Stimulated activated naive CD4-positive, alpha-beta T cell treated with Interleukin-2 at 50 U/mL for 16 hours (primary cell): Measurements from ENCODE around the gene RABGAP1L.
"Not testable (repeated sequence)": the region's sequence is repeated elsewhere in the genome, so short reads cannot be mapped to it uniquely, and the experiment has no call there.

Experiments
- DNase-seq: peaks from one replicate; lab custom pipeline; 2025; lab: John Stamatoyannopoulos, UW

The RABGAP1L gene

DNA sequence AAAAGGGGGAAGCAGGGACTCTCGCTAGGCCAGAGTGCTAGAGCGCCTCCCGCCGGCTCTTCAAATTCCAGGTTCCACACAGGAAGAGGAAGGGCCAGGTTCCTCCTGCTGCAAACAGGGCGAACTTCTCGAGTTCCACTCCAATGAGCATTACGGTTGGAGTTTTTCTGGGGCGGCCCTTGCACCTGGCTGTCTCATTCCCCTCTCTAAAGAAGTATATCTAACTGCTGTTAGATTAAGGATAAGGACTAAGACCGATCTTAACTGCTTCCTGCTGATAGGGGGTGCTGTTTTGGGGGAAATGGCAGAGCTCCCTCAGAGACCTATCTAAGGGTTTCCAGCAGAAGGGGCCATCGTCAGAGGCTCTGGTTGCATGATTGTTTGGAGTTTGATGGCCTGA, 138.0 kb downstream of the RABGAP1L start:
- DNase-seq = no peak

DNA sequence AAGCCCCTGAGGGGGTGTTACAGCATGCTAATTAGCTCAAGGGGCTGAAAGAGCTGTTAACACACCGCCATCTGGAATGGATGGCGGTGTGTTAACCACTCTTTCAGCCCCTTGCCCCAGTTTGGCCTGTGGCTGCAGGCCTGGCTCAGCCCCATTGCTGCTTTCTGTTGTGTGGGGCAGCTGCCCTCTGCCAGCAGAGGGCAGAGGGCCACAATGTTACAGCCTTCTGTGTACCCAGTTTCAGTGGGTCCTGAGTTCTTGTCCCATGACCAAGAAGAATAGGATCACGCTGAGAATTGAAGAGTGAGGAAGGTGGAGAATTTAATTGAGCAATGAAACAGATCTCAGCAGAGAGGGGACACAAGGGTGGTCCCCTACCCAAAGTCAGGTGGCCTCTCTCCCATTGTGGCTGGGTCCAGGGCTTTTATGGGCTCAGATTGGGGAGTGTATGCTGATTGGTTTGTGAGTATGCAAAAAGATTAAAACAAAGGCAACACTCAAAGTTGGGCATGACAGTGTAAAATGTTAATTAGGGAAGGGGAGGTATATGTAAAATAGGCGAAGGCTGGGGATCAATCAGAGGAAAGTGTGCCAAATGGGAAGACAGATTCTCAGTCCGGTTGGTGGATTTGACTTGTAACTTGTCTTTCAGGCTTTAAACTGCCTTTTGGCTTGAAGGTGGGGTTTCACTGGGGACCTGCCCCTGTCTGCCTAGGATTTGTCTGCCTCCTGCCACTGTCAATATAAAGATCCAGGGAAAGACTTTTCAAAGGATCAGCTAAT, 142.2 kb downstream of the RABGAP1L start:
- DNase-seq = no peak

DNA sequence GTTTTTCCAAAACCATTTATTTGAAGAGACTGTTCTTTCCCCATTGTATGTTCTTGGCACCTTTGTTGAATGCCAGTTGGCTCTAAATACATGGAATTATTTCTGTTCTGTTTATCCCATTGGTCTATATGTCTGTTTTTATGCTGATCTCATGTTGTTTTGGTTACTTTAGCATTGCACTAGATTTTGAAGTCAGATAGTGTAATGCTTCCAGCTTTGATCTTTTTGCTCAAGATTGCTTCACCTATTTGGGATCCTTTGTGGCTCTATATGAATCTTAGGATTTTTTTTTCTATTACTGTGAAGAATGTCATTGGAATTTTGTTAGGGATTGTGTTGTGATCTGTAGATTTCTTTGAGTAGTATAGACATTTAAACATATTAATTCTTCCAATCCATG, 149.3 kb downstream of the RABGAP1L start:
- DNase-seq = no peak

DNA sequence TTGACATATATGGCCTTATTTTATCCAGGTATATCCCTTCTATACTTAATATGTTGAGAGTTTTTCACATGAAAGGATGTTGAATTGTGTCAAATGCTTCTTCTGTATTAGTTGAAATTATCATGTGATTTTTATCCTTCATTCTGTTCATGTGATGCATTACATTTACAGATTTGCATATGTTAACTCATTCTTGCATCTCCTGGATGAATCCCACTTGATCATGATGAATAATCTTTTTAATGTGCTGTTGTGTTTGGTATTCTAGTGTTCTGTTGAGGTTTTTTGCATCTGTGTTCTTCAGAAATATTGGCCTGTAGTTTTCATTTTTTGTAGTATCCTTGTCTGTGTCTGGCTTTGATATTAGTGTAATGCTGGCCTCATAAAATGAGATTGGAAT, 150.2 kb downstream of the RABGAP1L start:
- DNase-seq = no peak

DNA sequence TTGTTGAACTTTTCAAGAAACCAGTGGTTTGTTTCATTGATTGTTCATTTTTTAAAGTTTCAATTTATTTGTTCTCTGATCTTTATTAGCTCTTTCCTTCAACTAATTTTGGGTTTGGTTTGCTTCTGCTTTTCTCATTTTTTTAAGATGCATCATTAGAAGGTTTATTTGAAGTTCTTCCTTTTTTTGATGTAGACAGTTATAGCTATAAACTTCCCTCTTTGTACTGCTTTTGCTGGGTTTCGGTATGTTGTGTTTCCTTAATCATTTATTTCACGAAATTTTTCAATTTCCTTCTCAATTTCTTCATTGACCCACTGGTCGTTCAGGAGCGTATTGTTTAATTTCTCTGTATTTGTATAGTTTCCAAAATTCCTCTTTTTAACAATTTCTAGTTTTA, 155.1 kb downstream of the RABGAP1L start:
- no peak for DNase-seq

DNA sequence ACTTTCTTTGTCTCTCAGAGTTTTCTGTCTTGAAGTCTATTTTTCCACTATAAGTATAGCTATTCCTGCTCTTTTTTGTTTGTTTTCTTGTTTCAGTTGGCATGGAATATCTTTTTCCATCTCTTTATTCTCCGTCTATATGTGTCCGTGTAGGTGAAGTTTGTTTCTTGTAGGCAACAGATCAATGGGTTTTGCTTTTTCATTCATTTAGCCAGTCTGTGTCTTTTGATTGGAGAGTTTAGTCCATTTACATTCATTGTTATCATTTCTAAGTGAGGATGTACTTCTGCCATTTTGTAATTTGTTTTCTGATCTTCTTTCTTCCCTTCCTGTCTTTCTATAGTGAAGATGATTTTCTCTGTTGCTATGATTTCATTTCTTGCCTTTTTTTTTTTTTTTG, 155.9 kb downstream of the RABGAP1L start:
- DNase-seq = no peak

DNA sequence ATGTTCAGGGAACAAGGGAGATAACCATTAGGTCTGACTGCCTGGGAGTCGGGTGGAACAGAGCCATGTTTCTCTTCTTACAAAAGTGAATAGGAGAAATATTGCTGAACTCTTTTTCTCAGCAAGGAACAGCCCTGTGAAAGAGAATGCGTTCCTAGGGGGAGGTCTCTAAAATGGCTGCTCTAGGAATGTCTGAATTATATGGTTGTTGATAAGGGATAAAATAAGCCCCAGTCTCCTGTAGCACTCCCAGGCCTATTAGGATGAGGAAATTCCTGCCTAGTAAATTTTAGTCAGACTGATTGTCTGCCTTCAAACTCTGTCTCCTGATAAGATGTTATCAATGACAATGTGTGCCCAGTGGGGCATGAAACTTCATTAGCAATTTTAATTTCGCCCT, 161.6 kb downstream of the RABGAP1L start:
- not testable (repeated sequence) for DNase-seq

DNA sequence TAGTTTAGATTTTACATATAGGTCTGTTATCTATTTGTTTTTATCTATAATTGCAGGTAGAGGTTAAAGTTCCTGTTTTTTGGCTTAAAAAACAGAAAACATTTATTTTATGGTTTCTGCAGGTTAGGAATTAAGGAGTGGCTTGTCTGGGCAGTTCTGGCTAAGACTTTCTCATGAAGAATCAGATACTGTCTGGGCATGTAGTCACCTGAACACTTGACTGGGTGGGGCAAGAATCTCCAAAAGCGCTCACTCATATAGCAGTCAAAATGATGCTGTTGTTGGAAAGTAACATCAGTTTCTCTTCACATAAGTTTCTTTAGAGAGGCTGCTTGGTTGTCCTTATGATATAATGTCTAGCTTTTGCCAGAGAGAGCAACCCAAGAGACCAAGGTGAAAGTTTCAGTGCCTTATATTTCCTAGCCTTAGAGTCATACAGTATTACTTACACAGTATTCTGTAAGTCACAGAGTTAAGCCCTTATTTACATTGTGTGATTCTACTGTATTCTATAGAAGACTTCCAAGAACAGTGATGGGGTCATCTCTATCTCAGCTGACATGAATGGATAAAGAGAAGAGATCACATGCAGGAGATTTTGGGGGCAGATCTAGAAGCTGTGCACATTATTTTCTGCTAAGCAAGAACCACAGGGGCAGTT, 163.0 kb downstream of the RABGAP1L start:
- DNase-seq = no peak

DNA sequence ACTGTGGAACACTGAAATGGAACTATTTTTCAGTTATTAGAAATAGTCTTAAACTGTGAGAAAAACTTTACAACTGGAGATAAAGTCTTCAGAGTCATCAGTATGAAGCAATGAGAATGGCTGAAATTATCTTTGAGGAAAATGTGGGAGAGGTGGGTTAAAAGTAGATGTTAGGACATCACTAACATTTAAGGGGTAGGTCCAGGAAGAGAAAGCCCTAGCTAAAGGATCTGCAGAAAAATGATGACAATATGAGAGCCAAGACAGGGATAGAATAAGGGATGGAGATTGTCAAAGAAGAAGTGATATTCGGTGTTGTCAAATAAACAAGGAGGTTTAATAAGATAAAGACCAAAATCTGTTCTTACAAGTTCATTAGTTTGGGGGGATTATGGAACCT, 165.2 kb downstream of the RABGAP1L start:
- no peak for DNase-seq

DNA sequence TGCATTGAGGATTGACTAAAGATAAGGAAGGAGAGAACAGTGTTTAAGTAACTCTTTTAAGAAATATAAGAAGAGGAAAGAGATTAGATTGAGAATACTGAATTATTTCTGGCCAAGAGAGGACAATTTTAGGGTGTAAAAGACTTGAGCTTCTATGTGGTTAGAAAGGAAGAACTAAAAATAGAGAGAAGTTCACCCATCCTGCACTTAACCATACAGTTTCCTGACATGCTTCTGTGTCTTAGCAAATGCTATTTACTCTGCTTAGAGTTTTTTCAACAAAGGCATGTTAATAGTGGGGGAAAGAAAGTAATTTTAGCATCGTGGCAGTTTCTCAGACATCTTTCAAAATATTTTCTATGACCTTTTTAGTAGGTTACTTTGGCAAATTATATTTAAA, 165.6 kb downstream of the RABGAP1L start:
- DNase-seq = no peak

DNA sequence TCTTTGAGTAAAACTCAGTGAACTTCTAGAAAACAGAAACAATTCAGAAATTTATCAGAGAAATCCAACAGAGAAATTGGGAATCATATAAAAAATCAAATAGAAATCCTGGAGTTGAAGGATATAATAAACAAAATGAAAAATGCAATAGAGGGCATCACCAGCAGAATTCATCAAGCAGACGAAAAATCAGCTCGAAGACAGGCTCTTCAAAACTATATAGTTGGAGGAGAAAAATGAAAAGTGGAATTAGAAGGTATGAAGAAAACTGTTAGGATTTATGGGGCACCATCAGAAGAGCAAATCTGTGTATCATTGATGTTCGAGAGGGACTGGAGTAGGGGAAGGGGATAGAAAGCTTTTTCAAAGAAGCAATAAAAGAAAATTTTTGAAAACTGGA, 167.0 kb downstream of the RABGAP1L start:
- DNase-seq = no peak

DNA sequence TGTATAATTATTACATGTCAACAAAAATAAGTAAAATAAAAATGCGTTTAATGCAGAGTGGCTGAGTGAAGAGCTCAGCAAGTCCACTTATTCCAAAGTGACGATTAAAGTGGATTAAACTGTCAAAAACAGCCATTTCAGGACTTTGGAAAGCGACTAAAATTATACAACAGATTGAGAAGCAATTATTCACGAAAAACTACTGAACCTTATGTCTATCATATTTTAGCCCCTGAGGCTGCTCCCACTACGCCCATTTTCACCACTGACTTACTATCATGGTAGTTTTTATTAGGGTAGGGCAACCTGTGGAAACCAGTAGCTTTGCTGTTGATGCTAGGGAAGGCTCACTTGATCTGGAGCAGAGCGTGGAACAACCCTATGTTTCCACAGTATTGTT, 174.1 kb downstream of the RABGAP1L start:
- no peak for DNase-seq

DNA sequence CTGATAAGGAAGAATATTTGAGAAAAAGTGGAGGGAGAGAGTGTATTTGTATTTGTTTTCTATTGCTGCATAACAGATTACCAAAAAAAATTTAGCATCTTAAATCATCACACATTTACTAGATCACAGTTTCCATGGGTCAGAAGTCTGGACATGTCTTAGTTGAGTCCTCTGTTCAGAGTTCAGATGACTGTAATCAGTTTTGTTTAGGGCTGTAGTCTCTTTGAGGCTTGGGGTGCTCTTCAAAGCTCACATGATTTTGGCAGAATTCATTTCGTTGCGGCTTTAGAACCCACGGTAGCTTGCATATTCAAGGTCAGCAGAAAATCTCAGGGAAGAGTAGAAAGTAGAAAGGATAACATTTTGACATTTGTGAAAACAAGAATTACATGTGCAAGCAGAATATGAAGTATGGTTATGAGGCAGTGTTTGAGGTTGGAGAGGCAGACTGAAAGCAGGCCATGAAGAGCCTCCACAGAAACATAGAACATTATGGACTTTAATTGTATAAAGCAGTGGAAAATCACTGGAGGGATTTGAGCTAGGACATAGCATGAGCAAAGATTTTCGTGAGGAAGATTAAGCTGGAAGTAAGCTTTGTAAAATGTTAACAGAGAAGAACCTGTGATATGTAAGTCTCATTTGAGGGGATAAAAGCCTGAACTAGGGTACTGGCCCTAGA, 177.8 kb downstream of the RABGAP1L start:
- DNase-seq = no peak

DNA sequence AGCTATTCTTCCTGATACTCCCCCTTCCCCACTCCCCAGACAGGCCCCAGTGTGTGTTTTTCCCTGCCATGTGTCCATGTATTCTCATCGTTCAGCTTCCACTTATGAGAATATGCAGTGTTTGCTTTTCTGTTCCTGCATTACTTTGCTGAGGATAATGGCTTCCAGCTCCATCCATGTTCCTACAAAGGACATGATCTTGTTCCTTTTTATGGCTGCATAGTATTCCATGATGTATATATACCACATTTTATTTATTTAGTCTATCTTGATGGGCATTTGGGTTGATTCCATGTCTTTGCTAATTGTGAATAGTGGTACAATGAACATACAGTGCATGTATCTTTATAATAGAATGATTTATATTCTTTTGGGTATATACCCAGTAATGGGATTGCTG, 181.1 kb downstream of the RABGAP1L start:
- DNase-seq = not testable (repeated sequence)

DNA sequence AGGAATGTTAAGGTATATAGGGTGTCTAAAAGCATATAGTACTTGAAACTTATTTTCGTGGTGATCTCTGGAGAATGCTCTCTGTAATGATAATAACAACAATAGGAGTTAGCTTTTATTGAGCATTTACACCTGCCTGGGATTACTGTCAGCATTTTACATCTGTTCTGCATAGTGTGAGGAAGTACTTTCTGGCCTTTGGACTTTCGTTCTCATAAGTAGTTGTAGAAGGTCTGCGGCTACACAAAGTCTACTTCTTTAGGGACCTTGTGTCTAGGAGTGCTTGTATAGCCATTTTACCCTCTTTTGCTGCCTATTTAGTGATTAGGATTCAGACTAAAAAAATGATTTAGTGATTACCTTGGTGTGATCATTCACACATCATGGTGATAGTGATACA, 184.8 kb downstream of the RABGAP1L start:
- DNase-seq = no peak

DNA sequence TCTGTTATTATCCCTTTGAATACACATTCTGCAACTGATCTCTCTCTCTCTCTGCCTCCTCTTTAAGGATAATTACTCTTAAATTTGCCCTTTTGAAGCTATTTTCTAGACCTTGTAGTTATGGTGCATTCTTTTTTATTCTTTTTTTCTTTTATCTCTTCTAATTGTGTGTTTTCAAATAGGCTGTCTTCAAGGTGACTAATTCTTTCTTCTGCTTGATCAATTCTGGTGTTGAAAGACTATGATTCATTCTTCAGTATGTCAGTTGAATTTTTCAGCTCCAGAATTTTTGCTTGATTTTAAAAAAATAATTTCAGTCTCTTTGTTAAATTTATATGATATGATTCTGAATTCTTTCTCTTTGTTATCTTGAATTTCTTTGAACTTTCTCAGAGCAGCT, 192.8 kb downstream of the RABGAP1L start:
- no peak for DNase-seq

DNA sequence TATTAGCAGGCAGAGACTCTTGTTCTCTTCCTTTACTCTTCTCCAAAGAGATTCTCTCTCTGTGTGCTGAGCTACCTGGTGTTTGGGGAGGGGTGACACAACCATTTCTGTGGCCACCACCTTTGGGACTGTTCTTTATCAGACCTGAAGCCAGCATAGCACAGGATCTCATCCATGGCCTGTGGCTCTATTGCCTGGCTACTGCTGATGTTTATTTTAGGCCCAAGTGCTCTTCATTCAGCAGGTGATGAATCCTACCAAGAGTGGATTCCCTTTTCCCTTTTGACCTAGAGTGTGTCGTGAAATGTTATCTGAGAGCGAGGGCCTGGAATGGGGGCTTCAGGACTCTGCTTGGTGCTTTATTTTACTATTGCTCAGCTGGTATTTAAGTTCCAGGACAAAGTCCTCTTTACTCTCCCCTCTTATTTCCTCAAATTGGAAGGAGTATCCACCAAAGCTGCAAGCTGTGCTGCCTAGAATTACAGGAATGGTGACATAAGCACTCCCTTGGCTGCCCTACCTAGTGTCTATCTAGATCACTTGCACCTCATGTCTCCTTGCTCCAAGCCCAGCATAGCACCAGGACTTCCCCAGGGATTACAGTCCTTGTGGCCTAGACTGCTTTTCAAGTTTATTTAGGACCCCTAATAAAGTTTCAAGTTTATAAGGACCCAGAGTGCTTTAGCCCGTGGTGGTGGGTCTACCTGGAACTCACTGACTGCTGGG, 193.7 kb downstream of the RABGAP1L start:
- no peak for DNase-seq

DNA sequence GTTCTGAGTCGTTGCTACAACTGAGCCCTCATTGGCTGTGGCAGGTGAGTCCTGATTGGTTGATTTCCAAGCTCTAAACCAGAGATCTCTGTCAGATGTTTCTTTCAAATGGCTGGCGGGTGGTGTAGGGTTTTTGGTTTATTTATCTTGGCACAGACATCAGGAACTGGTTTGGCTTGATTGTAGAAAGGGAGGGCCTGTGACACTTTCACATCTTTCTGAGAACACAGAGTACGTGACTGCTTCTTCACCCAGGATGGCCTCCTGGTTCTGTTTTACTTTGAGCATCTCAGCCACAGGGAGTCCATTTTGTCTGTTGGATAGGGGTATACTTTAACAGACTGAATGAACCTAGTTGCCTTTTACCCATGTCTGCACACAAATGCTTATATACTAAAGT, 199.0 kb downstream of the RABGAP1L start:
- DNase-seq = no peak

DNA sequence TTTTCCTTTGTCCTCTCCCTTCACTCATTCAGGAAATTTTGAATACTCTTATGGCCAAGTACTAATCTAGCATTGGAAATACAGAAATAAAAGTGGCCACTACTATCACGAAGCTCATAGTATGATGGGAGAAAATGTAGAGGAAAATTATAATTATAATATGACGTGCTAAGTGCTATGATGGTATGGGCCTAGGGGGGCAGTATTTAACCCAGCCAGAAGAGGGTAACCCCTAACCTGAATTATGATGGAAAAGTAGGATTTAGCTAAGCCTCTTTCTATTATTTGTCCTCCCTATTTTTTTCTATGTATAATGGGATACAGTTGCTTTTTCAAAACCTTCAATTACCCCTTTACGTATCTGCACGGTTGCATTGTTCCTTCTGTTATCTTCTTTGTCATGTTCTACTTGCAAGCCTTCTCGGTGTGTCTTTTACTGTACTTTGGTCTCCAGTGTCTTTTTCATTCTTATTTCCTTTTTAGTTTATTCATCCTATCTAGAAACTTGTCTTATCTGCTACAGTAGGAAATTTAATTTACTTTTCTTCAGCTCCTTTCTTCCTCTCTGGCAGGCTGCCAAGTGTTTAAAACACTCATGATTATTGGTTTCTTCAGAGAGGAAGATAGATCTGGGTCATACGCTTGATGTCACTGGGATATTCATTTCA, 199.6 kb downstream of the RABGAP1L start:
- no peak for DNase-seq

DNA sequence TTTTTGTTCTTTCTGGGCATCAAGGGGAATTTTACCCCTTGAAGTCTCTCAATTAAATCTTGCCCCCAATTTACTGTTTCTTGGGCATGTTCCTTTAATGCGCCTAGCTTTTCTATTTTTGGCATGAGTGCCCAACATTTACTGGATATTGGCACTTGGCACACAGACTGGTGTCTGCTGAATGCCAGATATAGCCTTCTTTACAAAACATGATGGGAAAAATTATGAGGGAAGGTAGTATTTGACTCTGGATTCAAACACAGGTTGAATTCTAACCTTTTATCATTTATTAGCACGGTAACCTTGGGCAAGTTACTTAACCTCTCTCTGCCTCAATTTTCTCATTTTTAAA, 200.1 kb downstream of the RABGAP1L start:
- DNase-seq = no peak

DNA sequence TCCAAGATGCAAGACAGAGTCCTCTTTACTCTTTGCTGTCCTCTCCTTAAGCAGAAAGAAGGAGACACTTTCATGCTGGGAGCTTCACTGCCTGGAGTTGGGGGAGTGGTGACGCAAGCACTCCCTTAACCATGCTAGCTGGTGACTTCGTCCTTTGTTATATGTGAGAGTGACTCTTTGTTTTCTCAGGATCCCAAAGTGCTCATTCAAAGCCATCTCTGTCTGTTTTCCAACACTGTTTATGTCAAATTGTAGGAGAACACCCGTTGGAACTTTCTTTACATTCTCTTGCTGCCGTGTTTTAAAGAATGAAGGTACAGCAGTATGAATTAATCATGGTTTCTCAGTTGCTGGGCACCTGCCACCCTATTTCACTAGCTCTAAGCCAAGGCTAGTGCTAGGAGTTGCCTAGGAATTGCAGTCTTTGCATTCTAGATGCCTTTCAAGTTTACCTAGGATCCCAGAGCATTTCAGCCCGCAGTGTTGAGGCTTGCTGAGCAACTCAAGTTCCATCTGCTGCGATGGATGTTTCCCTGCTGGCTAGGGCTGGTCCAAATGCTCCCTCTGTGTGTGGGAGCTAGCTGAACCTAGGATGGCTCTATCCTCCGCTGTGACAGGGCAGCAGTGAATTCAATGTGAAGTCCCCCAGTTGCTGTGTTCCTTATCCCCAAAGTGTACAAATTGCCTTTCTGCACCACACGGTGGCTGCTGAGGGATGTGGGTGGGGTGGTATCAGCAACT, 205.8 kb downstream of the RABGAP1L start:
- DNase-seq = no peak
